GM10248 (cell line): Measurements from ENCODE around the gene ZNF207.
A peak's percentile ranks its signal among the peaks of the same experiment; 100 is the strongest.

Experiments used
- CTCF ChIA-PET: fragments of 300-600 bp; sonication (Branson Sonifier 250); formaldehyde crosslinking; extraction: SDS; loops from one replicate; lab custom pipeline; 2021; ENCODE audit warnings: antibody characterized with exemption; lab: Yijun Ruan, JAX
- POLR2A ChIA-PET: fragments of 350-650 bp; sonication (Branson Sonifier 250); formaldehyde crosslinking; extraction: SDS; loops from one replicate; lab custom pipeline; 2020; ENCODE audit warnings: antibody characterized with exemption; lab: Yijun Ruan, JAX
- DNase-seq: peaks from one replicate; pipeline ENCODE4 v3.0.0; 2012; ENCODE audit errors: extremely low spot score
- CTCF ChIP-seq: IDR thresholded peaks from 2 replicates; pipeline ENCODE4 v1.5.1; 2012; ENCODE audit warnings: mild to moderate bottlenecking, low read depth; ENCODE audit errors: extremely low read depth, missing control alignments, control extremely low read depth

The ZNF207 gene

GRCh38 chr17:32333187-32333586 lies 16.8 kb upstream of the ZNF207 start:
- CTCF ChIA-PET = interaction anchor here (1.3 to 2.0 kb wide), 2 partner anchors 9 to 14 kb away, joined by 3 to 6 read pairs; no protein-coding TSS in a partner anchor
- no peak for TF ChIP-seq CTCF
- POLR2A ChIA-PET = no interaction called here
- no peak for DNase-seq

DNA sequence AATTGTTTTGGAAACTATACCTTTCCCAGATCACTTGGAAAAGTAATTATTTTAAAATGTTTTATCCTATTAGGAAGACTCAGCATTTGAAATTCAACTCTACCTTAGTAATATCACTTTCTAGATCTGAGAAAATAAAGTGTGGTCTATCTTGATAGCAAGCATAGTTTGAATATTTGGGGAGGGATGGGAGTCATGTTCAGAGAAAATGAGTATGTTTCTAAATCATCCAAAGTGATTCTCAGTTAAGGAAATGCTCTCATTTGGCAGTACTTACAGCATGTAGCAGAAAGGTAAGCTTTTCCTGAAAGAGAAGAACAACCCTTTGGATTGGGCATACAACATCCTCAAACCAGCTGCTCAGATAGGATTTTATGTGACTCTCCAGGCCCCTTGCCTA lies 14.9 kb upstream of the ZNF207 start:
- ChIA-PET CTCF (interaction anchor here (0.8 to 2.1 kb wide), 5 partner anchors 11 to 53 kb away, joined by 3 to 8 read pairs (median 3); no protein-coding TSS in a partner anchor), POLR2A (no interaction called here)
- DNase-seq = no peak
- TF ChIP-seq CTCF = no peak

DNA sequence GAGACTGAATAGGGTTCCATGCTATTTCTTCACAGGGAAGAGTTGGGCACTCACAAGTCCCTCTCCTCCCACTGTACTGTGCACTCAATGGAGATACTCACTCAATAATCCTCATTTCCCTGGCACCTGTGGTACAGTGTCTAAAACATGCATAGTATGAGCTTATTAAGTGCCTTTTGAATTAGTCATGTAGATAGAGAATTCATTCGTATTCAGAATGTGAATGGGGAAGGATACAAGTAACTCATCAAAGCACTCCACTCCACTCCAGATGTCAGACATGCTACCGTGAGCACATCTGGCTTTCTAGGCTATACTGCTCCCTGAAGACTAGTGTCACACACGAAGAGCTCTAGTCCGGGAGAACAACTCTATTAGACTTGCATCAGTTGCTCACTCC lies 14.3 kb upstream of the ZNF207 start:
- ChIA-PET CTCF (interaction anchor here (0.8 to 2.1 kb wide), 5 partner anchors 11 to 54 kb away, joined by 3 to 8 read pairs (median 3); no protein-coding TSS in a partner anchor), POLR2A (interaction anchor here (0.8 kb wide), 1 partner anchor 11 kb away, joined by 3 read pairs; no protein-coding TSS in a partner anchor)
- no peak for DNase-seq
- TF ChIP-seq CTCF = no peak

- ChIA-PET POLR2A (no interaction called here), CTCF (interaction anchor here (1.4 to 1.9 kb wide), 2 partner anchors 10 to 18 kb away, joined by 3 to 6 read pairs; no protein-coding TSS in a partner anchor)
- DNase-seq = peak; percentile 59
- no peak for TF ChIP-seq CTCF
Measured at GRCh38 chr17:32341141-32341856, 8.7 kb upstream of the ZNF207 start.

- no peak for TF ChIP-seq CTCF
- POLR2A ChIA-PET = no interaction called here
- DNase-seq = peak; percentile 82
- CTCF ChIA-PET = interaction anchor here (0.7 to 1.2 kb wide), 2 partner anchors 11 to 89 kb away, joined by 3 to 4 read pairs; no protein-coding TSS in a partner anchor
Measured at GRCh38 chr17:32341857-32342602, 7.9 kb upstream of the ZNF207 start, which contains the start of gene C17orf75. TSS of gene C17orf75 (minus strand) at chr17:32342173. CDS start at chr17:32342139, 34 bp downstream.
